ENCODE results near the gene SLC35B1.
"Not testable (repeated sequence)": the region's sequence is repeated elsewhere in the genome, so short reads cannot be mapped to it uniquely, and the experiment has no call there.

DNA sequence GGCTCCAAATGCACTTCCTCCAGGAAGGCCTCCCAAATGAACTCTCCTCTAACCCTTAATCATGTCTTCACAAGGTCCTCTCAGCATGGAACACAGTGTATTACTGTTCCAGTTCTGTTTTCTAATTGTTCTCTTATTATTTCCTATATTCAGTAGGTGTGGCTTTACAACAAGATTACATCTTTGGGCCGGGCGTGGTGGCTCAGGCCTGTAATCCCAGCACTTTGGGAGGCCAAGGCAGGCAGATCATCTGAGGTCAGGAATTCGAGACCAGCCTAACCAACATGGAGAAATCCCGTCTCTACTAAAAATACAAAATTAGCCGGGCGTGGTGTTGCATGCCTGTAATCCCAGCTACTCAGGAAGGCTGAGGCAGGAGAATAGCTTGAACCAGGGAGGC is 34.1 kb downstream of the SLC35B1 start:
- not testable (repeated sequence) for TF ChIP-seq POLR2AphosphoS5, GABPA (IDR thresholded peaks at IDR 0.05; ENCODE audit: low read depth)
- TF ChIP-seq, protein P1, sequence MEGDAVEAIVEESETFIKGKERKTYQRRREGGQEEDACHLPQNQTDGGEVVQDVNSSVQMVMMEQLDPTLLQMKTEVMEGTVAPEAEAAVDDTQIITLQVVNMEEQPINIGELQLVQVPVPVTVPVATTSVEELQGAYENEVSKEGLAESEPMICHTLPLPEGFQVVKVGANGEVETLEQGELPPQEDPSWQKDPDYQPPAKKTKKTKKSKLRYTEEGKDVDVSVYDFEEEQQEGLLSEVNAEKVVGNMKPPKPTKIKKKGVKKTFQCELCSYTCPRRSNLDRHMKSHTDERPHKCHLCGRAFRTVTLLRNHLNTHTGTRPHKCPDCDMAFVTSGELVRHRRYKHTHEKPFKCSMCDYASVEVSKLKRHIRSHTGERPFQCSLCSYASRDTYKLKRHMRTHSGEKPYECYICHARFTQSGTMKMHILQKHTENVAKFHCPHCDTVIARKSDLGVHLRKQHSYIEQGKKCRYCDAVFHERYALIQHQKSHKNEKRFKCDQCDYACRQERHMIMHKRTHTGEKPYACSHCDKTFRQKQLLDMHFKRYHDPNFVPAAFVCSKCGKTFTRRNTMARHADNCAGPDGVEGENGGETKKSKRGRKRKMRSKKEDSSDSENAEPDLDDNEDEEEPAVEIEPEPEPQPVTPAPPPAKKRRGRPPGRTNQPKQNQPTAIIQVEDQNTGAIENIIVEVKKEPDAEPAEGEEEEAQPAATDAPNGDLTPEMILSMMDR (IDR thresholded peaks at IDR 0.05; ENCODE audit: insufficient read depth, low read length), result not testable (repeated sequence)
- TF ChIP-seq, protein P2, sequence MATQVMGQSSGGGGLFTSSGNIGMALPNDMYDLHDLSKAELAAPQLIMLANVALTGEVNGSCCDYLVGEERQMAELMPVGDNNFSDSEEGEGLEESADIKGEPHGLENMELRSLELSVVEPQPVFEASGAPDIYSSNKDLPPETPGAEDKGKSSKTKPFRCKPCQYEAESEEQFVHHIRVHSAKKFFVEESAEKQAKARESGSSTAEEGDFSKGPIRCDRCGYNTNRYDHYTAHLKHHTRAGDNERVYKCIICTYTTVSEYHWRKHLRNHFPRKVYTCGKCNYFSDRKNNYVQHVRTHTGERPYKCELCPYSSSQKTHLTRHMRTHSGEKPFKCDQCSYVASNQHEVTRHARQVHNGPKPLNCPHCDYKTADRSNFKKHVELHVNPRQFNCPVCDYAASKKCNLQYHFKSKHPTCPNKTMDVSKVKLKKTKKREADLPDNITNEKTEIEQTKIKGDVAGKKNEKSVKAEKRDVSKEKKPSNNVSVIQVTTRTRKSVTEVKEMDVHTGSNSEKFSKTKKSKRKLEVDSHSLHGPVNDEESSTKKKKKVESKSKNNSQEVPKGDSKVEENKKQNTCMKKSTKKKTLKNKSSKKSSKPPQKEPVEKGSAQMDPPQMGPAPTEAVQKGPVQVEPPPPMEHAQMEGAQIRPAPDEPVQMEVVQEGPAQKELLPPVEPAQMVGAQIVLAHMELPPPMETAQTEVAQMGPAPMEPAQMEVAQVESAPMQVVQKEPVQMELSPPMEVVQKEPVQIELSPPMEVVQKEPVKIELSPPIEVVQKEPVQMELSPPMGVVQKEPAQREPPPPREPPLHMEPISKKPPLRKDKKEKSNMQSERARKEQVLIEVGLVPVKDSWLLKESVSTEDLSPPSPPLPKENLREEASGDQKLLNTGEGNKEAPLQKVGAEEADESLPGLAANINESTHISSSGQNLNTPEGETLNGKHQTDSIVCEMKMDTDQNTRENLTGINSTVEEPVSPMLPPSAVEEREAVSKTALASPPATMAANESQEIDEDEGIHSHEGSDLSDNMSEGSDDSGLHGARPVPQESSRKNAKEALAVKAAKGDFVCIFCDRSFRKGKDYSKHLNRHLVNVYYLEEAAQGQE (IDR thresholded peaks at IDR 0.05; ENCODE audit: insufficient replicate concordance, low read depth), result not testable (repeated sequence)

Data from HL-60 (cell line).